SK-N-SH (cell line): Measurements from ENCODE around the gene RNF168. TPM values are rescaled to one million over a fixed set of nuclear protein-coding genes. Genes with fewer than 3 reads are reported as not detected.

Source experiments
- CTCF ChIA-PET: fragments of 300-600, 350-600 bp; formaldehyde crosslinking; extraction: SDS; loops from one replicate; lab custom pipeline; 2021; lab: Yijun Ruan, JAX
- POLR2A ChIA-PET: fragments of 350-600 bp; sonication (Branson Sonifier 250); formaldehyde crosslinking; extraction: SDS; loops from one replicate; lab custom pipeline; 2020; ENCODE audit warnings: antibody characterized with exemption, inconsistent platforms; lab: Yijun Ruan, JAX
- DNase-seq: peaks from one replicate; pipeline ENCODE4 v3.0.0; 2012
- H2AFZ ChIP-seq: fragments of 200-600 bp; sonication (generic); 2 replicates; pipeline ENCODE4 v1.8.1; 2016; ENCODE audit warnings: antibody characterized with exemption, mild to moderate bottlenecking, low read depth
- H3F3A ChIP-seq: fragments of 200-600 bp; sonication (generic); replicated peaks from 2 replicates; pipeline ENCODE3; 2016; ENCODE audit warnings: antibody characterized with exemption, mild to moderate bottlenecking; ENCODE audit not compliant: insufficient read depth
- H3K27ac ChIP-seq, 2 experiments: fragments of 200-500 bp in 1 of 2; fragments of 200-600 bp in 1 of 2; sonication (Bioruptor generic) in 1 of 2; sonication (generic), shearing (Covaris generic) in 1 of 2; 2 replicates each; pipeline versions ENCODE4 v1.5.1 to v1.6.1; 2014 to 2016; ENCODE audit warnings: low read depth in 2 of 2, inconsistent platforms in 1 of 2, low read length in 1 of 2, mild to moderate bottlenecking in 1 of 2, mixed read lengths in 1 of 2
- H3K27me3 ChIP-seq: fragments of 200-600 bp; sonication (generic), shearing (Covaris generic); 2 replicates; pipeline ENCODE4 v1.6.1; 2016; ENCODE audit warnings: mixed run types; ENCODE audit not compliant: insufficient read depth
- H3K36me3 ChIP-seq, 2 experiments: fragments of 200-500 bp in 1 of 2; fragments of 200-600 bp in 1 of 2; sonication (Bioruptor generic) in 1 of 2; sonication (generic) in 1 of 2; replicated peaks in 1 of 2; 2 replicates each; pipeline versions ENCODE3 to v1.5.1; 2014 to 2016; ENCODE audit warnings: low read length in 1 of 2, mild to moderate bottlenecking in 1 of 2; ENCODE audit not compliant: insufficient read depth in 2 of 2, control insufficient read depth in 1 of 2
- H3K4me1 ChIP-seq, 2 experiments: fragments of 200-500 bp in 1 of 2; fragments of 200-600 bp in 1 of 2; sonication (Bioruptor generic) in 1 of 2; sonication (generic), shearing (Covaris generic) in 1 of 2; 2 replicates each; pipeline versions ENCODE4 v1.5.1 to v1.6.1; 2014 to 2016; ENCODE audit warnings: low read depth in 1 of 2, low read length in 1 of 2, mixed run types in 1 of 2; ENCODE audit not compliant: insufficient read depth in 2 of 2, control insufficient read depth in 1 of 2
- H3K4me2 ChIP-seq: fragments of 200-600 bp; sonication (generic), shearing (Covaris generic); 2 replicates; pipeline ENCODE4 v1.6.1; 2017; ENCODE audit warnings: mixed run types
- H3K4me3 ChIP-seq, 2 experiments: fragments of 200-500 bp in 1 of 2; fragments of 200-600 bp in 1 of 2; sonication (Bioruptor generic) in 1 of 2; sonication (generic), shearing (Covaris generic) in 1 of 2; 2 replicates each; pipeline versions ENCODE4 v1.5.1 to v1.8.1; 2014 to 2016; ENCODE audit warnings: low read depth in 2 of 2, inconsistent platforms in 1 of 2, low read length in 1 of 2, mild to moderate bottlenecking in 1 of 2, mixed read lengths in 1 of 2, moderate library complexity in 1 of 2
- H3K79me2 ChIP-seq: fragments of 200-600 bp; sonication (generic); 2 replicates; pipeline ENCODE4 v1.8.1; 2017; ENCODE audit warnings: mild to moderate bottlenecking; ENCODE audit not compliant: insufficient read depth
- H3K9ac ChIP-seq: fragments of 200-600 bp; sonication (generic); 2 replicates; pipeline ENCODE4 v1.6.1; 2017; ENCODE audit warnings: mixed run types
- H3K9me2 ChIP-seq: fragments of 200-600 bp; sonication (generic); 2 replicates; pipeline ENCODE4 v1.6.1; 2017; ENCODE audit warnings: mixed run types
- H3K9me3 ChIP-seq: fragments of 200-600 bp; sonication (generic); 2 replicates; pipeline ENCODE4 v1.6.1; 2017; ENCODE audit warnings: mixed run types, mild to moderate bottlenecking, moderate library complexity
- H4K20me1 ChIP-seq: fragments of 200-600 bp; sonication (generic); 2 replicates; pipeline ENCODE4 v1.6.1; 2017; ENCODE audit warnings: mild to moderate bottlenecking, mixed run types; ENCODE audit not compliant: insufficient read depth
- ELF1 ChIP-seq: IDR thresholded peaks from 2 replicates; pipeline ENCODE4 v1.4.0; 2012
- EP300 ChIP-seq, 2 experiments: IDR thresholded peaks; 2 replicates each; pipeline versions ENCODE4 v1.4.0 to v1.6.1; 2012; ENCODE audit warnings: borderline replicate concordance in 1 of 2, low read depth in 1 of 2, low read length in 1 of 2
- EZH2phosphoT487 ChIP-seq: fragments of 200-600 bp; sonication (generic); IDR thresholded peaks from 2 replicates; pipeline ENCODE4 v1.6.1; 2017; ENCODE audit warnings: low read depth, mixed run types, mild to moderate bottlenecking, antibody characterized with exemption, moderate library complexity, borderline replicate concordance
- GABPA ChIP-seq: IDR thresholded peaks from 2 replicates; pipeline ENCODE4 v1.4.0; 2012; ENCODE audit warnings: low read depth, mild to moderate bottlenecking
- GATA2 ChIP-seq: sonication (generic); formaldehyde crosslinking; IDR thresholded peaks from 2 replicates; pipeline ENCODE4 v1.5.0; 2020; ENCODE audit warnings: mild to moderate bottlenecking, missing genetic modification reagents
- IRF3 ChIP-seq: fragments of 150-350 bp; IDR thresholded peaks from 2 replicates; pipeline ENCODE4 v1.6.1; 2016; ENCODE audit warnings: mild to moderate bottlenecking, low read depth, low read length
- MEF2A ChIP-seq: IDR thresholded peaks from 2 replicates; pipeline ENCODE4 v1.4.0; 2012; ENCODE audit warnings: low read depth, borderline replicate concordance
- NFIC ChIP-seq: IDR thresholded peaks from 2 replicates; pipeline ENCODE4 v1.4.0; 2012; ENCODE audit warnings: borderline replicate concordance
- NRF1 ChIP-seq: IDR thresholded peaks from 2 replicates; pipeline ENCODE4 v1.6.1; 2012; ENCODE audit warnings: low read depth, mild to moderate bottlenecking, low read length
- PBX3 ChIP-seq: IDR thresholded peaks from 2 replicates; pipeline ENCODE4; 2012
- POLR2AphosphoS5 ChIP-seq: IDR thresholded peaks from 2 replicates; pipeline ENCODE4 v1.6.1; 2012; ENCODE audit warnings: low read depth, low read length
- RCOR1 ChIP-seq: fragments of 150-350 bp; IDR thresholded peaks from 2 replicates; pipeline ENCODE4 v1.6.1; 2017; ENCODE audit warnings: antibody characterized with exemption, low read length
- REST ChIP-seq: IDR thresholded peaks from 2 replicates; pipeline ENCODE4 v1.6.1; 2012; ENCODE audit warnings: mild to moderate bottlenecking, low read depth, low read length, moderate library complexity
- RFX5 ChIP-seq: IDR thresholded peaks from 2 replicates; pipeline ENCODE4 v1.6.1; 2012; ENCODE audit warnings: mild to moderate bottlenecking, improper control_type of control experiment, low read length
- SMC3 ChIP-seq: IDR thresholded peaks from 2 replicates; pipeline ENCODE4 v1.6.1; 2012; ENCODE audit warnings: low read depth, low read length, improper control_type of control experiment
- USF2 ChIP-seq: fragments of 150-350 bp; IDR thresholded peaks from 2 replicates; pipeline ENCODE4 v1.6.1; 2017; ENCODE audit warnings: antibody characterized with exemption, low read length, low read depth, borderline replicate concordance
- YY1 ChIP-seq: IDR thresholded peaks from 2 replicates; pipeline ENCODE4 v1.4.0; 2012; ENCODE audit warnings: low read depth, mild to moderate bottlenecking
- ZBTB33 ChIP-seq: IDR thresholded peaks from 2 replicates; pipeline ENCODE4 v1.4.0; 2012; ENCODE audit warnings: low read depth, borderline replicate concordance
- WGBS: methylation state at CpG from one replicate; pipeline ENCODE4 v1.1.6; 2017; ENCODE audit warnings: low lambda C conversion rate; 5-methylcytosine and 5-hydroxymethylcytosine counted together
- polyA plus RNA-seq, 3 experiments: library from polyadenylated mRNA; depleted of rRNA; stranded (reverse); fragments of >200 nt; gene quantifications; 2 replicates each; pipeline ENCODE4 v1.2.3, GENCODE V29; 2012

RNF168 gene
- polyA plus RNA-seq, 1 of the 3 experiments (the other 2 are of a cell fraction): 1.9 TPM

GRCh38 chr3:196440696-196441095 is 62.9 kb downstream of the RNF168 start:
- CTCF ChIA-PET: interaction anchor here (1.1 to 1.4 kb wide), 2 partner anchors 25 to 187 kb away, joined by 3 read pairs; no protein-coding TSS in a partner anchor
- H3K27me3 ChIP-seq: no peaks in the 10 kb centered on the region
- peaks cover 34% of the 10 kb centered on the region for H3F3A ChIP-seq
- peaks cover 4 to 13% of the 10 kb centered on the region in 2 experiments; a peak in 2 of 4 replicates for H3K4me1 ChIP-seq
- H3K4me2 ChIP-seq: no peak overlapping the region
- POLR2A ChIA-PET: interaction anchor here (1.1 kb wide), 1 partner anchor 8 kb away, joined by 3 read pairs; the partner anchor contains the start of gene UBXN7
- TF ChIP-seq RFX5: no peak
- TF ChIP-seq ELF1: no peak
- no peak for TF ChIP-seq NFIC
- TF ChIP-seq RCOR1: no peak
- no peak for TF ChIP-seq NRF1
- no peak overlapping the region for H3K9ac ChIP-seq
- no peaks in the 10 kb centered on the region for H3K9me2 ChIP-seq
- H4K20me1 ChIP-seq: no peaks in the 10 kb centered on the region
- H3K4me3 ChIP-seq: no peak overlapping the region
- no peaks in the 10 kb centered on the region for H3K36me3 ChIP-seq
- no peak overlapping the region for H2AFZ ChIP-seq
- no peak for DNase-seq
- WGBS: 68% methylated on average over 3 of the region's 3 CpGs
- H3K27ac ChIP-seq: peak overlapping the region in 1 of 2 experiments; percentile 60; a peak in 1 of 4 replicates
- H3K9me3 ChIP-seq: no peaks in the 10 kb centered on the region
- no peaks in the 10 kb centered on the region; the same call in 1 of the 2 replicates for H3K79me2 ChIP-seq

GRCh38 chr3:196440041-196440537 is 63.5 kb downstream of the RNF168 start:
- H3K9me3 ChIP-seq: no peaks in the 10 kb centered on the region
- no peak for TF ChIP-seq NFIC
- no peak for TF ChIP-seq GATA2 (CRISPR knock-in tag)
- TF ChIP-seq PBX3: no peak
- no peak for TF ChIP-seq USF2
- TF ChIP-seq YY1: 0 out of 2 replicates have a peak, but pooled peaks have one; percentile 30
- TF ChIP-seq ZBTB33: no peak
- TF ChIP-seq REST: no peak
- TF ChIP-seq GABPA: no peak
- peak; percentile 47; the same call in 1 of the 2 replicates for TF ChIP-seq POLR2AphosphoS5
- TF ChIP-seq SMC3: no peak
- no peak for TF ChIP-seq MEF2A
- TF ChIP-seq EP300 (IDR thresholded peaks at IDR 0.05; ENCODE audit: borderline replicate concordance in 1 of 2, low read depth in 1 of 2, low read length in 1 of 2): no peak
- no peak for TF ChIP-seq EZH2phosphoT487
- no peak for TF ChIP-seq IRF3

More at GRCh38 chr3:196440041-196440537, 63.5 kb downstream of the RNF168 start:
- Histone ChIP-seq H3K27ac (peak overlapping the region in 1 of 2 experiments; percentile 60; a peak in 2 of 4 replicates), H3K4me3 (no peak overlapping the region), H3K4me2 (peak overlapping the region; percentile 39; the same call in 1 of the 2 replicates), H3K4me1 (peaks cover 4 to 13% of the 10 kb centered on the region in 2 experiments; a peak in 2 of 4 replicates), H4K20me1 (no peaks in the 10 kb centered on the region), H3K79me2 (no peaks in the 10 kb centered on the region; the same call in 1 of the 2 replicates), H3K27me3 (no peaks in the 10 kb centered on the region), H3K36me3 (no peaks in the 10 kb centered on the region), H3F3A (peaks cover 34% of the 10 kb centered on the region), H3K9me2 (no peaks in the 10 kb centered on the region), H2AFZ (peak overlapping the region; percentile 17; the same call in 1 of the 2 replicates), H3K9ac (no peak overlapping the region)
- POLR2A ChIA-PET: interaction anchor here (1.1 kb wide), 1 partner anchor 8 kb away, joined by 3 read pairs; the partner anchor contains the start of gene UBXN7
- WGBS: 67% methylated on average over 6 of the region's 6 CpGs
- CTCF ChIA-PET: interaction anchor here (1.1 to 1.4 kb wide), 3 partner anchors 25 to 186 kb away, joined by 3 read pairs; no protein-coding TSS in a partner anchor
- no peak for DNase-seq
